A549 (cell line): ENCODE results near the gene CUL4A. TPM values are rescaled to one million over a fixed set of nuclear protein-coding genes. Genes with fewer than 3 reads are reported as not detected.

Experiments
- ATAC-seq, 2 experiments: fragments of 200-7000 bp in 1 of 2; fragments of >200 bp in 1 of 2; cut with Nextera tagmentation in 1 of 2; cut with Tn5 transposase in 1 of 2; 3 replicates each; pipeline versions ENCODE4 v1.8.0 to v1.9.1; 2018 to 2020; ENCODE audit warnings: mild to moderate bottlenecking in 1 of 2, moderate library complexity in 1 of 2
- CTCF ChIA-PET: fragments of 300-600 bp; sonication (Branson Sonifier 250); formaldehyde crosslinking; extraction: SDS; loops from one replicate; lab custom pipeline; 2021; ENCODE audit warnings: antibody characterized with exemption, inconsistent platforms; lab: Yijun Ruan, JAX
- POLR2A ChIA-PET: fragments of 350-600 bp; formaldehyde crosslinking; extraction: SDS; loops from one replicate; lab custom pipeline; 2021; ENCODE audit warnings: antibody characterized with exemption, inconsistent platforms; lab: Yijun Ruan, JAX
- DNase-seq, 2 experiments: peaks; one replicate each; pipeline versions ENCODE4 v3.0.0 to v3.0.0-alpha.2; 2011 to 2016; ENCODE audit warnings: low read depth in 1 of 2, low spot score in 1 of 2
- FAIRE-seq: peaks from 2 replicates; lab custom pipeline; 2011; peaks lifted over from hg19 to GRCh38; lab: Jason Lieb, UNC
- H3K27ac ChIP-seq, 2 experiments: fragments of >200 bp; sonication (Bioruptor Twin); formaldehyde crosslinking; 3 replicates each; pipeline ENCODE4 v1.5.1; 2016 to 2017
- H3K4me1 ChIP-seq: fragments of >200 bp; sonication (Bioruptor Twin); formaldehyde crosslinking; 3 replicates; pipeline ENCODE4 v1.6.1; 2016
- H3K4me2 ChIP-seq: fragments of >200 bp; sonication (Bioruptor Twin); formaldehyde crosslinking; 3 replicates; pipeline ENCODE4 v1.6.1; 2016
- H3K4me3 ChIP-seq: fragments of >200 bp; sonication (Bioruptor Twin); formaldehyde crosslinking; 3 replicates; pipeline ENCODE4 v1.5.1; 2016
- H3K9me3 ChIP-seq: fragments of >200 bp; sonication (Bioruptor Twin); formaldehyde crosslinking; 3 replicates; pipeline ENCODE4 v1.6.1; 2016
- CBX2 ChIP-seq: fragments of 200-600 bp; sonication (generic); IDR thresholded peaks from 2 replicates; pipeline ENCODE4 v1.6.1; 2016; ENCODE audit warnings: low read depth, mild to moderate bottlenecking, borderline replicate concordance
- CBX8 ChIP-seq: fragments of 200-600 bp; sonication (generic); IDR thresholded peaks from 2 replicates; pipeline ENCODE4 v1.6.1; 2016
- FOSB ChIP-seq: fragments of 250-450 bp; sonication (Bioruptor Pico); IDR thresholded peaks from 2 replicates; pipeline ENCODE4 v1.5.0; 2020; ENCODE audit warnings: mild to moderate bottlenecking, moderate library complexity
- FOXS1 ChIP-seq: fragments of 250-450 bp; sonication (Bioruptor Pico); IDR thresholded peaks from 2 replicates; pipeline ENCODE4 v1.5.0; 2020; ENCODE audit warnings: mild to moderate bottlenecking, moderate library complexity
- HDAC2 ChIP-seq: fragments of 200-600 bp; sonication (generic); IDR thresholded peaks from 2 replicates; pipeline ENCODE4 v1.6.1; 2016
- HEYL ChIP-seq: fragments of 250-450 bp; sonication (Bioruptor Pico); IDR thresholded peaks from 2 replicates; pipeline ENCODE4 v1.8.0; 2021; ENCODE audit warnings: mild to moderate bottlenecking, moderate library complexity
- KDM5A ChIP-seq: fragments of 200-600 bp; sonication (generic); IDR thresholded peaks from 2 replicates; pipeline ENCODE4 v1.6.1; 2016; ENCODE audit warnings: antibody characterized with exemption, mild to moderate bottlenecking
- MAFK ChIP-seq: fragments of 450-650 bp; IDR thresholded peaks from 2 replicates; pipeline ENCODE4 v1.6.1; 2014; ENCODE audit not compliant: partially characterized antibody
- MAZ ChIP-seq: fragments of 150-350 bp; IDR thresholded peaks from 2 replicates; pipeline ENCODE4 v1.6.1; 2014; ENCODE audit warnings: antibody characterized with exemption, low read depth, low read length, borderline replicate concordance
- MYC ChIP-seq: IDR thresholded peaks from 2 replicates; pipeline ENCODE4 v1.6.1; 2012; ENCODE audit warnings: mild to moderate bottlenecking, inconsistent platforms, low read length, improper control_type of control experiment, borderline replicate concordance
- NFE2L2 ChIP-seq: fragments of 150-350 bp; conservative IDR thresholded peaks from 2 replicates; pipeline ENCODE4 v1.6.1; 2014; ENCODE audit warnings: low read length
- NPAS2 ChIP-seq: fragments of 250-450 bp; sonication (Bioruptor Pico); IDR thresholded peaks from 2 replicates; pipeline ENCODE4 v1.8.0; 2022; ENCODE audit warnings: mild to moderate bottlenecking, moderate library complexity, borderline replicate concordance
- PHF8 ChIP-seq: fragments of 200-600 bp; sonication (generic); IDR thresholded peaks from 2 replicates; pipeline ENCODE4 v1.6.1; 2016; ENCODE audit warnings: low read depth, mild to moderate bottlenecking, antibody characterized with exemption, moderate library complexity, borderline replicate concordance
- POLR2A ChIP-seq: IDR thresholded peaks from 2 replicates; pipeline ENCODE4 v1.6.1; 2012; ENCODE audit warnings: mild to moderate bottlenecking, low read length
- POLR2AphosphoS2 ChIP-seq: conservative IDR thresholded peaks from 2 replicates; pipeline ENCODE4 v1.6.1; 2012; ENCODE audit warnings: low read length, improper control_type of control experiment, inconsistent platforms
- RAD21 ChIP-seq, 2 experiments: fragments of >200 bp in 1 of 2; sonication (Bioruptor Twin) in 1 of 2; formaldehyde crosslinking in 1 of 2; IDR thresholded peaks in 1 of 2; conservative IDR thresholded peaks in 1 of 2; 2 replicates in 1 of 2; 3 replicates in 1 of 2; pipeline ENCODE4 v1.6.1; 2012 to 2018; ENCODE audit warnings: inconsistent platforms in 1 of 2
- RCOR1 ChIP-seq: fragments of 150-350 bp; IDR thresholded peaks from 2 replicates; pipeline ENCODE4 v1.6.1; 2014; ENCODE audit warnings: antibody characterized with exemption, low read length, low read depth
- RFX5 ChIP-seq: fragments of 450-650 bp; IDR thresholded peaks from 2 replicates; pipeline ENCODE4 v1.7.1; 2014; ENCODE audit warnings: antibody characterized with exemption, mild to moderate bottlenecking, moderate library complexity
- RNF2 ChIP-seq: fragments of 200-600 bp; sonication (generic); IDR thresholded peaks from 2 replicates; pipeline ENCODE4 v1.6.1; 2016; ENCODE audit warnings: low read depth, mild to moderate bottlenecking, antibody characterized with exemption, moderate library complexity, borderline replicate concordance
- SMC3 ChIP-seq: fragments of >200 bp; sonication (Bioruptor Twin); formaldehyde crosslinking; IDR thresholded peaks from 3 replicates; pipeline ENCODE4 v1.6.1; 2018; ENCODE audit warnings: inconsistent platforms
- SREBF2 ChIP-seq: fragments of 450-650 bp; IDR thresholded peaks from 2 replicates; pipeline ENCODE4 v1.6.1; 2014; ENCODE audit warnings: mild to moderate bottlenecking, moderate library complexity
- TFCP2L1 ChIP-seq: fragments of 250-450 bp; sonication (Bioruptor Pico); IDR thresholded peaks from 2 replicates; pipeline ENCODE4 v1.5.0; 2021; ENCODE audit warnings: mild to moderate bottlenecking
- TP53 ChIP-seq: fragments of 250-450 bp; sonication (Bioruptor Pico); IDR thresholded peaks from 2 replicates; pipeline ENCODE4 v1.5.0; 2021; ENCODE audit warnings: mild to moderate bottlenecking, moderate library complexity
- ZC3H11A ChIP-seq: fragments of 450-650 bp; IDR thresholded peaks from 2 replicates; pipeline ENCODE4 v1.6.1; 2014; ENCODE audit warnings: antibody characterized with exemption, mild to moderate bottlenecking
- ZNF302 ChIP-seq: fragments of 250-450 bp; sonication (Bioruptor Pico); IDR thresholded peaks from 2 replicates; pipeline ENCODE4 v1.9.0; 2021; ENCODE audit warnings: inconsistent platforms, mild to moderate bottlenecking, moderate library complexity
- WGBS: methylation state at CpG from one replicate; pipeline ENCODE4 v1.1.6; 2017; ENCODE audit errors: missing lambda C conversion rate; 5-methylcytosine and 5-hydroxymethylcytosine counted together
- polyA plus RNA-seq, 4 experiments: library from polyadenylated mRNA; depleted of rRNA in 3 of 4; stranded (reverse); fragments of >200 nt; fragmentation: RNase III in 1 of 4; extraction: RNeasy Plus Mini Kit Qiagen cat#74134 plus additional on column Dnase treatment in 1 of 4; gene quantifications; 2 replicates in 3 of 4; 3 replicates in 1 of 4; pipeline ENCODE4 v1.2.3, GENCODE V29; 2011 to 2017
- TF ChIP-seq, protein P1 (sequence below): fragments of >200 bp; sonication (Bioruptor Twin); formaldehyde crosslinking; IDR thresholded peaks from 2 replicates; pipeline ENCODE4 v1.6.1; 2016
- TF ChIP-seq, protein P2 (sequence below): fragments of 150-350 bp; IDR thresholded peaks from 2 replicates; pipeline ENCODE4 v1.6.1; 2014; ENCODE audit warnings: low read depth, mild to moderate bottlenecking, low read length
- TF ChIP-seq, protein P3 (sequence below): fragments of >200 bp; sonication (Bioruptor Twin); formaldehyde crosslinking; IDR thresholded peaks from 3 replicates; pipeline ENCODE4 v1.5.1; 2016

The CUL4A gene
- polyA plus RNA-seq, 2 of the 4 experiments (the other 2 are of a cell fraction) = 49.6 to 55.4 TPM

DNA sequence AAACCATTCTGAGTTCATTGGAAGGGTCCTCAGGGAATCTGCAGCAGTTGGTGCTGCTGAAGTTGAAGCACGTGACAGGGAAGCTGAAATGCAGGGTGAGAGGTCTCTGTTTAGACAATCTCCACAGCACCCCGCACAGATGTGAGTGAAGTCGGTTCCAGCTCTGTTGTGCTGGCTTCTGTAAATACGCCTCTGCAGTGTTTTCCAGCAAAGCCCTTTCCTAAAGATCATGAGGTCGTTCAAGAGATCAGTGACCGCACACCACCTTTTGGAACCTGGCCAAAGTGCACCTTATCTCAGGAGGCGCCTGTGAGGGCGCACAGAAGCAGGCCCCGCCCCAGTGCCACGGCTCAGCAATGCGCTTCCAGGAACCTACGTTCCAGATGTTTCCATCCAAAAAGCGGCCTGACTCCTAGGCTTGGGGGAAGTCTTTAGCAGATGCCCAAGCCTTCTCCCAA lies 10.8 kb downstream of the CUL4A start:
- FAIRE-seq (no peak), DNase-seq (no peak), ATAC-seq (no peak)
- 88% methylated on average over 13 of the region's 13 CpGs for WGBS
- ChIA-PET CTCF (no interaction called here), POLR2A (interaction anchor here (1.2 kb wide), 1 partner anchor 11 kb away, joined by 3 read pairs; the partner anchor contains the start of gene CUL4A)
- H3K4me3 ChIP-seq = no peak overlapping the region
- TF ChIP-seq RCOR1 (no peak), NFE2L2 (no peak), SMC3 (no peak), ZC3H11A (no peak), MAZ (no peak), KDM5A (no peak), CBX8 (no peak), ZNF302 (CRISPR knock-in tag) (no peak), MYC (no peak), TP53 (CRISPR knock-in tag) (no peak), POLR2AphosphoS2 (no peak), RAD21 (conservative IDR thresholded peaks at IDR 0.05 in 1 of 2, IDR thresholded peaks at IDR 0.05 in 1 of 2) (no peak), CBX2 (no peak), PHF8 (no peak)
- TF ChIP-seq, protein P1, sequence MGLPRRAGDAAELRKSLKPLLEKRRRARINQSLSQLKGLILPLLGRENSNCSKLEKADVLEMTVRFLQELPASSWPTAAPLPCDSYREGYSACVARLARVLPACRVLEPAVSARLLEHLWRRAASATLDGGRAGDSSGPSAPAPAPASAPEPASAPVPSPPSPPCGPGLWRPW = no peak
- H3K4me1 ChIP-seq = peaks cover 35% of the 10 kb centered on the region
- H3K9me3 ChIP-seq = no peaks in the 10 kb centered on the region
- H3K4me2 ChIP-seq = no peak overlapping the region
- H3K27ac ChIP-seq = no peak overlapping the region

DNA sequence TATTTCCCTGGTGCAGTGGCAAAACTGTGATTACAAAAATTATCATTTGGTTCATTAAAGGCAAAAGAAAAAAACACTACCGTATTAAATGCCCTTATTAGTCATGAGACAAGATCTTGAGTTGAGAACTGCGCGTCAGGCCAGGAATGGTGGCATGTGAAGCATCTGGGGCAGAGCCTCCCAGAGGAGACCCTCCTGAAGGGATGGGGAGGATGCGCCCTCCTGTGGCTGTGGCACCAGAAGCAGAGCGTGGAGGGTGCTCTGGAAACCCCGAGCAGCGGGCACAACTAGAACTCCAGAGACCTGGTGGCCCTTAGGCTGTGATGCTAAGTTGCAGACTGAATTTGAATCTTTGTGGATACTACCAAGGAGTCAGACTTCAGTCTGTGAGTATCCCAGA lies 11.5 kb downstream of the CUL4A start:
- Histone ChIP-seq H3K4me1 (peaks cover 28% of the 10 kb centered on the region), H3K4me3 (no peak overlapping the region), H3K27ac (no peak overlapping the region), H3K9me3 (no peaks in the 10 kb centered on the region), H3K4me2 (no peak overlapping the region)
- WGBS = 91% methylated on average over 7 of the region's 7 CpGs
- no peak for FAIRE-seq
- peak in 1 of 2 experiments; percentile 19 for DNase-seq
- ChIA-PET POLR2A (no interaction called here), CTCF (no interaction called here)
- no peak for TF ChIP-seq FOSB (CRISPR knock-in tag)
- no peak for TF ChIP-seq NPAS2 (CRISPR knock-in tag)
- peak; percentile 11 to 23; a peak in 1 of 5 replicates for TF ChIP-seq RAD21 (conservative IDR thresholded peaks at IDR 0.05 in 1 of 2, IDR thresholded peaks at IDR 0.05 in 1 of 2)
- ATAC-seq = peak; percentile 59 to 71; a peak in 4 of 6 replicates

DNA sequence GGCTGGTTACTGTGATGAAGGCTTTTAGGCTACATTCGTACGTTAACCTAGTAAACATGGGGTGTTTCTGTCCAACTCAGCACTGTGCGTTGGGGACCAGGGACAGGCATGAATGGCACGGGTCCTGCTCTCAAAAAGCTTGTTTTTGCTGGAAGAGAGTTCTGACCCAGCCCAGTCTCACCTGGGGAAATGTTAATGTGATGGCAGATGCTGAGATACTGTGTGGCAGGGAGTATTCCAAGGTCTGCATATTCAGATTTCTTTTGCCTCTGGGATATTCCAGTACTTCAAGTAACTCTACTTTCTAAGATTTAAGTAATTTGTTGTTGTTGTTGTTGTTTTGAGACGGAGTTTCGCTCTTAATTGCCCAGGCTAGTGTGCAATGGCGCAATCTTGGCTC lies 13.7 kb downstream of the CUL4A start:
- FAIRE-seq (no peak), DNase-seq (no peak), ATAC-seq (no peak)
- 94% methylated on average over 7 of the region's 7 CpGs for WGBS
- H3K4me2 ChIP-seq = no peak overlapping the region
- ChIA-PET CTCF (no interaction called here), POLR2A (no interaction called here)
- H3K4me1 ChIP-seq = peaks cover 6% of the 10 kb centered on the region
- no peak overlapping the region for H3K27ac ChIP-seq
- no peaks in the 10 kb centered on the region for H3K9me3 ChIP-seq
- no peak overlapping the region for H3K4me3 ChIP-seq
- TF ChIP-seq, protein P2, sequence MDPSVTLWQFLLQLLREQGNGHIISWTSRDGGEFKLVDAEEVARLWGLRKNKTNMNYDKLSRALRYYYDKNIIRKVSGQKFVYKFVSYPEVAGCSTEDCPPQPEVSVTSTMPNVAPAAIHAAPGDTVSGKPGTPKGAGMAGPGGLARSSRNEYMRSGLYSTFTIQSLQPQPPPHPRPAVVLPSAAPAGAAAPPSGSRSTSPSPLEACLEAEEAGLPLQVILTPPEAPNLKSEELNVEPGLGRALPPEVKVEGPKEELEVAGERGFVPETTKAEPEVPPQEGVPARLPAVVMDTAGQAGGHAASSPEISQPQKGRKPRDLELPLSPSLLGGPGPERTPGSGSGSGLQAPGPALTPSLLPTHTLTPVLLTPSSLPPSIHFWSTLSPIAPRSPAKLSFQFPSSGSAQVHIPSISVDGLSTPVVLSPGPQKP = no peak
- no peak for TF ChIP-seq MAFK
- TF ChIP-seq FOXS1 (CRISPR knock-in tag) = no peak

DNA sequence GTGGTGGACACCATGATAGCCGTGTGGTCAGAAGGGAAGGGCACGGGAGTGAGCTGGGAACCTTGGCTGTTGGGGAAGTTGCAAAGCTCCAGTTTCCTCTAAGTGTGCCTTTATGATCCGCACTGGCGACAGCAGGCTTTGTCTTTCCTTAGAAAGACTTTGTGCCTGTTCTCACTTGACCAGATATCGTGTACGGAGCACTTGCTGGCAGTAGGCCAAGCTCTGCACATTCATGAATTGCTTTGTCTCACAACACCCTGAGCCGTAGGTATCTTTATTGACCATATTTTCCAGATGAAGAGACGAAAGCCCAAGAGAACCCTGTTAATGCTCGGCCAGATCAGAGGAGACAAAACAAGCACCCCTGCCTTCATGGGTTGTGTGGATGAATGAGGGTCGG lies 15.1 kb downstream of the CUL4A start:
- no peak overlapping the region for H3K4me2 ChIP-seq
- ChIA-PET CTCF (interaction anchor here (1.2 kb wide), 1 partner anchor 282 kb away, joined by 4 read pairs; no protein-coding TSS in a partner anchor), POLR2A (no interaction called here)
- no peak overlapping the region for H3K27ac ChIP-seq
- ATAC-seq (no peak), DNase-seq (no peak), FAIRE-seq (no peak)
- H3K4me1 ChIP-seq = no peaks in the 10 kb centered on the region
- 89% methylated on average over 9 of the region's 10 CpGs for WGBS
- no peaks in the 10 kb centered on the region for H3K9me3 ChIP-seq
- no peak overlapping the region for H3K4me3 ChIP-seq
- TF ChIP-seq ZC3H11A (no peak), FOSB (CRISPR knock-in tag) (no peak), POLR2A (no peak), NPAS2 (CRISPR knock-in tag) (no peak), TFCP2L1 (CRISPR knock-in tag) (no peak), SREBF2 (no peak), RNF2 (no peak), HDAC2 (no peak), HEYL (CRISPR knock-in tag) (no peak), MYC (no peak), POLR2AphosphoS2 (no peak), RFX5 (no peak), FOXS1 (CRISPR knock-in tag) (no peak)
- TF ChIP-seq, protein P3, sequence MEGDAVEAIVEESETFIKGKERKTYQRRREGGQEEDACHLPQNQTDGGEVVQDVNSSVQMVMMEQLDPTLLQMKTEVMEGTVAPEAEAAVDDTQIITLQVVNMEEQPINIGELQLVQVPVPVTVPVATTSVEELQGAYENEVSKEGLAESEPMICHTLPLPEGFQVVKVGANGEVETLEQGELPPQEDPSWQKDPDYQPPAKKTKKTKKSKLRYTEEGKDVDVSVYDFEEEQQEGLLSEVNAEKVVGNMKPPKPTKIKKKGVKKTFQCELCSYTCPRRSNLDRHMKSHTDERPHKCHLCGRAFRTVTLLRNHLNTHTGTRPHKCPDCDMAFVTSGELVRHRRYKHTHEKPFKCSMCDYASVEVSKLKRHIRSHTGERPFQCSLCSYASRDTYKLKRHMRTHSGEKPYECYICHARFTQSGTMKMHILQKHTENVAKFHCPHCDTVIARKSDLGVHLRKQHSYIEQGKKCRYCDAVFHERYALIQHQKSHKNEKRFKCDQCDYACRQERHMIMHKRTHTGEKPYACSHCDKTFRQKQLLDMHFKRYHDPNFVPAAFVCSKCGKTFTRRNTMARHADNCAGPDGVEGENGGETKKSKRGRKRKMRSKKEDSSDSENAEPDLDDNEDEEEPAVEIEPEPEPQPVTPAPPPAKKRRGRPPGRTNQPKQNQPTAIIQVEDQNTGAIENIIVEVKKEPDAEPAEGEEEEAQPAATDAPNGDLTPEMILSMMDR = no peak
- TF ChIP-seq, protein P2 = no peak
